Endothelial cell of hepatic sinusoid (primary cell): Measurements from ENCODE around the gene IFIT2.
"Not testable (repeated sequence)": the region's sequence is repeated elsewhere in the genome, so short reads cannot be mapped to it uniquely, and the experiment has no call there.

ENCODE experiments used
- in situ Hi-C: cut with HindIII; loops from 2 replicates; pipeline ENCODE4 v1.10.0; 2017; ENCODE audit warnings: low sequenced_read_pairs

The IFIT2 gene

DNA sequence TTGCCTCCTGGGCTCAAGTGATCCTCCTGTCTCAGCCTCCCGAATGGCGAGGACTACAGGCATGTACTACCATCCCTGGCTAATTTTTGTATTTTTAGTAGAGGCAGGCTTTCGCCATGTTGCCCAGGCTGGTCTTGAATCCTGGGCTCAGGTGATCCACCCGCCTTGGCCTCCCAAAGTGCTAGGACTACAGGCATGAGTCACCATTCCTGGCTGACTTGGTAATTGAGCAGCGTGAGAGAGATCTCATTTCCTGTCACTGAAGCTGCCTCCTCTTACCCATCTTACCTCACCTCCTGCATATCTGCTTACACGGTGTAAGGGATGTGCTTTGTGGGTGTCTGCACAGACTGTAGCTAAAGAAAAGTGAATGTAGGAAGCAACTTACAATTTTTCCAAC, 35.6 kb downstream of the IFIT2 start:
- in situ Hi-C loops: no loop called here

DNA sequence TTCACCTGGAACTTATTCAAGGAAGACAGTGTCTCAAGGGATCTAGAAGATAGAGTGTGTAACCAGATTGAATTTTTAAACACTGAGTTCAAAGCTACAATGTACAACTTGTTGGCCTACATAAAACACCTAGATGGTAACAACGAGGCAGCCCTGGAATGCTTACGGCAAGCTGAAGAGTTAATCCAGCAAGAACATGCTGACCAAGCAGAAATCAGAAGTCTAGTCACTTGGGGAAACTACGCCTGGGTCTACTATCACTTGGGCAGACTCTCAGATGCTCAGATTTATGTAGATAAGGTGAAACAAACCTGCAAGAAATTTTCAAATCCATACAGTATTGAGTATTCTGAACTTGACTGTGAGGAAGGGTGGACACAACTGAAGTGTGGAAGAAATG, 36.9 kb downstream of the IFIT2 start:
- in situ Hi-C loops: no loop called here

DNA sequence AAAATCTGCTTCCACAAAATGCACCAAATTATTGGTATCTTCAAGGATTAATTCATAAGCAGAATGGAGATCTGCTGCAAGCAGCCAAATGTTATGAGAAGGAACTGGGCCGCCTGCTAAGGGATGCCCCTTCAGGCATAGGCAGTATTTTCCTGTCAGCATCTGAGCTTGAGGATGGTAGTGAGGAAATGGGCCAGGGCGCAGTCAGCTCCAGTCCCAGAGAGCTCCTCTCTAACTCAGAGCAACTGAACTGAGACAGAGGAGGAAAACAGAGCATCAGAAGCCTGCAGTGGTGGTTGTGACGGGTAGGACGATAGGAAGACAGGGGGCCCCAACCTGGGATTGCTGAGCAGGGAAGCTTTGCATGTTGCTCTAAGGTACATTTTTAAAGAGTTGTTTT, 38.0 kb downstream of the IFIT2 start:
- in situ Hi-C loops: no loop called here

DNA sequence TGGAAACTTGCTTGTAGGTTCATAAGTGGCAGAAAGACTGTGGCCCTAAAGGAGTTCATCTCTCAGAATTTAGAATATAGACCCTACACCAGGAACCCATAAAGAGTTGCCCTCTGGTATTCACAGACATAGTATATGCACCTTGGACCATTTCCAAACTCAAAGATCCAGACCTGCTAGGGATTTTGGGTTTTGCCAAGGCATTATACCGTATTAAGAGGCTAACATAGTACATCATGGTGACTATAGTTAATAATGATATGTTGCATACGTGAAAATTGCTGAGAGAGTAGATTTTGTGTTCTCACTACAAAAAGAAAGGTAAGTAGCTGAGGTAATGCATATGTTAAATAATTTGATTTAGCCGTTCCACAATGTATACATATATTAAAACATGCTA, 39.8 kb downstream of the IFIT2 start:
- in situ Hi-C loops: no loop called here

DNA sequence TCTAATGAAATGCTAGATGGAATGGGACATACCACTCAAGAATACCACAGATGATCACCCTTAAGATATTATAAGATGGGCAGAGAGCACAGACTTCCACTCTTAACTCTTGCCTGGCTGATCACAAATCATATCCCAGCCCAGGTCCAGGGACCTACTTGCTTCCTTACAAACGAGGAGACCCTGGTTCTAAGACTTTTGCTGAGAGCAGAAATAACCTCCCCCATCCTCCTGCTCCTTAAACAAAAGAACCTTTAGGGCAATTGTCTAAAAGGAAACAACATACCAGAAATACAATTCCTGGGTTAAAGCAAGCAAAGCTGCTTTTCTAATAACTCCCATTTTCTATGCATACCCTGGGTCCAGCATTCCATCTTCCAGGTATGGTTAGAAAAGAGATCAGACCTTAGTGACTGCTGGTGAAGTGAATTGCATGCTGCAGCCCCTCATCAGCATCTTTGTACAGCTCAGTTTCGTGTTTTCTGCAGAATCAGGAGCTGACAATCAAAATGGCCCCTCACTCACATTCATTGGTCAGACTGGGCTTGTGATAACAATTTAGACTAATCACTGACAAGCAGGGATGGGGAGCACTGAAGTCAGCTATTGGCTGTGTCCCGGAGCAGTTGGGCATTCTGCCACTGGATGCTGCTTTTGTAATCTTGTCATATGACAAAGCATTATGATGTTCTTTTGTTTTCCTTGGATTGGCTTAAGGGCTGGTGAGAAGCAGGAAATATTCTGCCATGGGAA, 40.5 kb downstream of the IFIT2 start:
- in situ Hi-C loops: no loop called here

DNA sequence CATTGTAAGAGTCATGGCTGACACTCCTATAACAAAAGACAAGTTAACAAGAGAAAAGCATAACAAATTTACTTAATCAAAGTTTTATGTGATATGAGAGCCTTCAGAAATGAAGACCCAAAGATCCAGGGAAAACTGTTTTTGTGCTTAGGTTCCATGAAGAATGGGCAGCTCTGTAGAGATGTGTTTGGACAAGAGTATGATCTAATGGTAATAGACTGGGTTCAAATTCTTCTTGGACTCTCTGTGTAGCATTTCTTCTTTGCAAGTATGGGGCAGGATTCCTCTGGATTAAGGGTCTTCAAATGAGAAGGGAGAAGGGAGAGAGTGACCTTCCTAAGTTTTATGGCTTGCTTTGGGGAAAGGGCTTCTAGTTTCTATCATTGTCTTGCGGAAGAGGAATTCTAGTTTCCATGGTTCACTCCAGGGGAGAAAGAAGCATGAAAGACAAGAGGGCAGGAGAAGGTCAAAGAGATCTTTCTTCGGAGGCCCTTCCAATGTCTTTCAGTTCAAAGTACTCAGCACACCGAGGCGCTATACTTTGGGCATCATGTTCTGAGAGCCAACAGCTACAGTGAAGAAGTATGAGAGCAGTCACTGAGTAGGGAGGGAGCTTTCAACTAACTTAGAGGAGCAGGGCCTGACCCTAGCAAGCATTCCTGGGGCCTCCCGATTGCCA, 41.4 kb downstream of the IFIT2 start:
- in situ Hi-C loops: no loop called here

DNA sequence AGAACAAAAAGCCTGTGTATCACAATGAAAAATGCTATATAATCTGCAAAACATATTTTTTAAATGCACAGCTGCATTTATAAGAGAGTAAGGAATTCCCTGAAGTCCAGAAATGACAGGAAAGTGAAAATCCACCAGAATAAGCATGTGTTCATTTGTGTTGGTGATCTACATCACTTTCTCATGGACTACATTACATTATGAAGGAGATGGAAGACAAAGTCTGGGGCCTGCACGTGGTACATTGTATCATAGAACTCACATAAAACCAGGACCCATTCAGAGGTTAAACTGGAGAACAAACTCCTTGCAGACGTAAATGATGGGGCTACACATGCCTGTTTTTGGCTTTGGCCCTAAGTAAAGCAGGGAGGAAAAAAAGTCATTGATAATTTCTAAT, 42.3 kb downstream of the IFIT2 start:
- in situ Hi-C loops: no loop called here

DNA sequence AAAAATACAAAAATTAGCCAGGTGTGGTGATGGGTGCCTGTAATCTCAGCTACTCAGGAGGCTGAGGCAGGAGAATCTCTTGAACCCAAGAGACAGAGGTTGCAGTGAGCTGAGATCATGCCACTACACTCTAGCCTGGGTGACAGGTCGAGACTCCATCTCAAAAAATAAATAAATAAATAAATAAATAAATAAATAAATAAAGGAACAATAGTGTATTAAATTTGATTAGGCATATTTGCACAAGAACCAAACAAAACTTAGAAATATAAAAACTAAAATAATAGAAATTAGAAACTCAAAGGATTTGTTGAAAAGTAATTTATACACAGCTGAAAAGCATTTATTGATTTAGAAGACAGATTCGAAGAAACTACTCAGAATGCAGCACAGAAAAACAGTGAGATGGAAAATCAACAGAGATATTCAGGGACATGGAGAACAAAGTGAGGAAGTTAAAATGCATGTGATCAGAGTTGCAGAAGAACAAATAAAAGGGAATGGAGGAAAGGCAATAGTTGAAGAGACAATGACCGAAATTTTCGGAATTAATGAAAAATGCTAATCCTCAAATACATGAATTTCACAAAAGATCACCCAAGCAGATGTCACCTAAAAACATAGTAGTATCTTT, 43.6 kb downstream of the IFIT2 start:
- in situ Hi-C loops: no loop called here

DNA sequence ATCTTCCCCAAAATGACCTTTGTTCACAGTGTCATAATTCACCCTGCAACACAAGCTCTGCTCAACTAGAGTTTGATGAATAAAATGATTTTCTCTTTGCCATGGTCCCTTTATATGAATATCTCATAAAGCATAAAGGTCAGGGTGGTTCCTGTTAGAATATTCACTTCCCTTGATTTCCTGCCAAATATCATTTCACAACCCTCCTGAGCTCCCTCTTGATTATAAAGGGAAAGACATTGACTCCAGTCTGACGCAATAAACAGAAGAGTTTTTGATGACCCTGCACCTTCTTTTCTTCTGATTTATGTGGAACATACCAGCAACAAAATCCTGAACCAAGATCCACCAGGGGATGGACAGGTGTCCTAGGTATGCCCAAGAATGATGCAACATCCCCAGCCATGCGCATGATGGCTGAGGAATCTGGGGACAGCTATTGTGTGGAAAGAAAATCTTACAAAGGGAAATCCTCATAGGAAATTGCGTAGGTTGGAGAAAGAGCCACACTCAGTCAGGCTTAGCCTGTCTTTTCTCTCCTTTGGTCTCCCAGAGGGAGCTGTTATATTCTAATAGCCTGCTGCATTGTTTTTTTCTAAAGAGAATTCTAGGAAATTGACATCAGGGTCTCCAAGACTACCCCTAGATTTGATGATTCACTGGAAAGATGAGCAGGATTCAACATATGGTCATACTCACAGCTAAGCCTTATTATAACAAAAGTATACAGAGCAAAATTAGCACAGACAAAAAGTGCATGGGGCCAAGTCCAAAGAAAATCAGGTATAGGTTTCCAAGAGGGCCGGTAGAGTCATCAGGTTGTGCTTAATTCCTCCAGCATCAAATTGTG, 44.8 kb downstream of the IFIT2 start:
- in situ Hi-C loops: no loop called here

DNA sequence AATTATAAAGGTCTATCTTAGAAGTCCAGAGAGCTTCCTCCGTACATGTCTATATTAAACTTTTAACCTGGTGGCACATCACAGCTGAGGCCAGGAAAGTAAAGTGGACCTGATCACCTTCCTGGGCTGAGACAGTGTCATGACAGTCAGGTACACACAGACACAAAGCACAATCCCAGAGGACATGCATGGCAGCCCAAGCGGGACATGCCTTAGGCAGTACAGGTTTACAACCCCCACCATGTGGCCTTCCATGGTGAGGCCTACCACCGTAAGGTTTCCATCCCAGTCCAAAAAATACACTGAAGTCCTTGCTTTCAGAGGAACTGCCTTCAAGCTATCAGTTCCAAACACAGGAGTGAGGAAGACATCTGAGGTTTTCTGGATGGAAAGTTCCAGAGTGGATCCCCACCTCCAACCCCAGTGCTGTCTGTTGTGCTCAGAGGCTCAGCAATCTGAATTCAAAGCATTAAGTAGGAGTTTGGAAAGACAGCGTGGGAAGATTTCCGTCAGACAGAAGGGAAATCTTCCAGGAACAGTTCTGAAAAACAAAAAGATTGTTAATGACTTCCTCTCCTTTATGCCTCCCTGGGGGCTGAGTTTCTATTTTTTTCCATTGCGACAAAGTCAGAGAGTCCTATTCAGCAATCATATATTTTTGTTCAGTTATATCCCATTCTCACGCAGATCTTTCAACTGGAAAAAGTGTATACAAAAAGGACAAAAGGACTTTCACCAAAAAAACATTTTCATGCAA, 46.0 kb downstream of the IFIT2 start:
- in situ Hi-C loops: no loop called here

DNA sequence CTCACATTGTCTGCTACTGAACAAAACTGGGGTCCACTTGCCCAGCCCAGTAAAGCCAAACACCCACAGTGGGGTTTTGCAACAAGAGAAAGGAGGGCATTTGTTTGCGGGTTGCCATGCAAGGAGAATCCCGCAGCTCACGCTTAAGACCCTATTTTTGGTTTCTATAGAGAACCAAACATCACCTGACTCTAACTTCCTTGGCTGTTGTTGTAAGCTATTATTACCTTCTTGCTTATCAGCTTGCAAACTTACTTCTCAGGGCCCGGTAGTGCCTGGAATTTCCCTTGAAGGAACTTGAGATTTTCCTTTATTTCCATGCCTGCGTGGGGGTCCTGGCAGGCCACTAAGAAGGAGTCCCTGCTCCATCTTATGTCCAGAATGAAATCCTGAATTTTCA, 46.6 kb downstream of the IFIT2 start:
- in situ Hi-C loops: no loop called here

DNA sequence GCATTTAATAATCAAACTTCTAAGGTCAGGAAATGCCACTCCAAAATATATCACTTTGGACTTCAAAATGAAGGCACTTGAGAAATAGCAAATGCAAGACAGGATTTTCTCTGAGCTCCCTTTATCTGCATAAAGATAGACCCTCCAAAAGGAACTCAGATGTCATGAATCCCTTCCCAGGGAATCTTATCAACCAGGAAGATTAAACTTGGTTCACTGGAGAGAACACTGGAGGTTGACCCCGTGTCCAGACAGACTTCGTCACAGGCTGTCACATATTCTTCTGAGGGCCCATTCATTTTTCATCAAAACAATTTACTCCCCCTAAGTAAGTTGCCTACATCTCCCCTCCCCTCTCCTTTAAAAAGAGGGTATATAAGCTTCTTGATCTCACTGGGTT, 47.1 kb downstream of the IFIT2 start:
- in situ Hi-C loops: no loop called here

DNA sequence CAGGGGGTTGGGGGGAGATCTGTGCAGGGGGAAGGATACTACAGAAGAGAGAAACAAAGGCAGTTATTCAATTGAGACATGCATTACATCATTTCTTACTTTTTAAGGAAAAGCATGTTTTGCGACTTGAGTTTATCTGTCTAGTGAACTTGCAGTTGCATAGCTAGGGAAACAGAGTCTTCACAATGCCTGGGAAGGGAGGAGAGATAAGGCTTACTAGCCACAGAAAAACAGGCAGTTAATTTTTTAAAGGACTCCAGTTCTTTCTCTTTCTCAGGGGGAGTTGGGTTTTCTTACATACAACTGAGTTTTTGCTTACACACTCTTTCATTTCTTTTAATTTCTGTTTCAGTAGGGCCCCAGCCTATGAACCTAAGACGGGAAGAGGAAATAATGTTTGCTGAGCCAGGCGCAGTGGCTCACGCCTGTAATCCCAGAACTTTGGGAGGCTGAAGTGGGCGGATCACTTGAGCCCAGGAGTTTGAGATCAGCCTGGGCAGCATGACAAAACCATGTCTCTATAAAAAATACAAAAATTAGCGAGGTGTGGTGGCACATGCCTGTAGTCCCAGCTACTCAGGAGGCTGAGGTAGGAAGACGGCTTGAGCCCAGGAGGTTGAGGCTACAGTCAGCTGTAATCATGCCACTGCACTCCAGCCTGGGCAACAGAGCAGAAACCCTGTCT, 48.9 kb downstream of the IFIT2 start:
- in situ Hi-C loops: not testable (repeated sequence)

DNA sequence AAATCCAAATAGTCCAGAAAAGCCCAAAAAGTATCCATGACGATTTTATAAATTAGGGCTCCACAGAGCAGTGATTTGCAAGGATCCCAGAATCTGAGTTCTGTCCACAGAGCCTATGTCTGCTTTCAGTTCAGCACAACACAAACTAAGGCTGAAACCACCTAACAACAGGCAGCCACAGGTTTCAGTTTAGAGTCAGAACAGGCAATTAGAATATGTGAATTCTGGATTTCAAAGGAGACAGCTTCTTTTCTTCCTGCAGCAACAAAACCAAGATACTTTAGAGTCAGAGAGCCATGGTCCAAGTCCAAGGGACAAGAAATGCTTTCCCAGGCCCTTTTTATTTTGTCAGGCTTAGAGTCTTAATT, 49.5 kb downstream of the IFIT2 start:
- in situ Hi-C loops: no loop called here

DNA sequence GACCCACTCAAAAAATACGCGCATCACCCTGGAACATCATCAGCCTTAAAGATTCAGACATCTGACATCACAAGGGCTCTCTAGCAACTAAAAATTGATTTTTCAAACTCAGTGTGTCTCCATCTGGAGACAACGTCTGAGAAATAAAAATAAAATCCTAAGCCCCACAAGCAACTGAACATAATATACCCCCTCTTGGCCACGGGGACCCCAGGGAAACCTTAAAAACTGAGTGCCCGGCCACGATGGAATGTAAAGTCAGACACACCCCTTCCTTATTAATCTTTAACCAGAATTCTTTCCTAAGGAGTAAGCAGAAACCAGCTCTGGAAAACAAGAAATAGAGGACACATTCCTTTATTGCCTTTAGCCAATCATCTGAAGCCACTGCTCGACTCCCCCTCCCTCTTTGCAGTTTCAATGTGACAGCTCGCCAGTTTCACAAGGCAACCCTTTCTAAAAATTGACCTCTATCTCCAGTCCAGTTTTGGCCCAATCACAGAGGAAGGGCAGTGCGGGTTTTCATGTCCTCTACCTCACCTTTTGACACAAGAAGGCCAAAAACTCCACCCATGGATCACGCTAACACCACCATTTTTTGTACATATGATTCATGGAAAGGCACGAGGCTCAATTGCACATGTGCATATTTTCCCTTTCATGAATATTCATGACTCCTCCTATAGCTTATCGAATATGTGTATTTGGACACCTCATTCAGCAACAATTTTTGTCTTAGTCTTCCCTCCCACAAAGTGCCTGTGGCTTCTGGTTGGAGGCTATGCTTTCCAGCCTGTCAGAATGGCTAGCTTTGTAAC, 50.1 kb downstream of the IFIT2 start:
- in situ Hi-C loops: no loop called here

DNA sequence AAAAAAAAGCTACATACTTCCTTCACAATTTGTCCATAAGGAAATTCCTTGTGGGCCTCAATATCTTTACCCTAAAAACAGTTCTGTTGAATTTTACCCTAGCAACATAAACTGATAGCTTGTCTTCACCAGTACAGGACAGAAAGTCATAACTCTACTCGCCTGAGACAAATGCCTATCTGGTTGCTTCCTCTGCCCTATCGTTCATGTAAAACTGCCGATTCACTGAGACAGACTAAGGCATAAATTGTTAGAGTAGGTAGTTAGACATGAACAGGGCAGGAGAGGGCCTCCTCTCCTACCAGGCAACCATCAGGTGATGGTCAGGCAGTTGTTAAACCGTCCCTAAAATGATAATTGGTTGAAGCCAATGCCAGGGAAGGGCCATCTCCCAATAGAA, 51.0 kb downstream of the IFIT2 start:
- in situ Hi-C loops: no loop called here

DNA sequence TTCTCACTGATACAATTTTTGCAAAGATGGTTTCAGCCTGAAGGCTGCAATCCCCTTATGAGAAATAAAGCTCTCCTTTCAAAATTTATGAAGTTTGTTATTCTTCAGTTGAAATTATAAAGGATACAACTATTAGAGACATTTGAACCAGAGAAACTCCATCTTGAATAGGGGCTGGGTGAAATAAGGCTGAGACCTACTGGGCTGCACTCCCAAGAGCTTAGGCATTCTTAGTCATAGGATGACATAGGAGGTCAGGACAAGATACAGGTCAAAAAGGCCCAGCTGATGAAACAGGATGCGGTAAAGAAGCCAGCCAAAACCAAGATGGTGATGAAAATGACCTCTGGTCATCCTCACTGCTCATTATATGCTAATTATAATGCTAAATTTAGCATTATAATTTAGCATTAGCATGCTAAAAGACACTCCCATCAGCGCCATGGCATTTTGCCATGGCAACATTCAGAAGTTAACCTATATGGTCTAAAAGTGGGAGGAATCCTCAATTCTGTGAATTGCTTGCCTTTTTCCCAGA, 53.6 kb downstream of the IFIT2 start:
- in situ Hi-C loops: no loop called here

DNA sequence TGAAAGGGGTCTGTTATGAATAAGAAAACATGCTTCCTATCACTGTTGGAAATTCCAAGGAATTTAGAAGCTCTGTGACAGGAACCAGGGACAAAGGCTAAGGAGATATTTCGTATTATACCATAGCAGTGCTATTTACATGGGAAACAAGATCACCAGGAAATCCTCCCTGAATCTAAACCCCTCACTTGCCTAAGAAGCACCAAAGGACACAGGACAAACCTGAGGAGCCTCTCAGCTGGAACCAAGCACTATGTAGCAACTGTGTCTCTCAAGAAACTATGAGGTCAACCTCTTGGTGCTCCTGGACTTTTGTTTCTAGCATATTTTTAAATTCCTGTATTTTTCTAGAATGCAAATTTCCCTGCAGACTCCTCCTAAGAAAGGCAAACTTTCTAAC, 55.2 kb downstream of the IFIT2 start:
- in situ Hi-C loops: no loop called here

DNA sequence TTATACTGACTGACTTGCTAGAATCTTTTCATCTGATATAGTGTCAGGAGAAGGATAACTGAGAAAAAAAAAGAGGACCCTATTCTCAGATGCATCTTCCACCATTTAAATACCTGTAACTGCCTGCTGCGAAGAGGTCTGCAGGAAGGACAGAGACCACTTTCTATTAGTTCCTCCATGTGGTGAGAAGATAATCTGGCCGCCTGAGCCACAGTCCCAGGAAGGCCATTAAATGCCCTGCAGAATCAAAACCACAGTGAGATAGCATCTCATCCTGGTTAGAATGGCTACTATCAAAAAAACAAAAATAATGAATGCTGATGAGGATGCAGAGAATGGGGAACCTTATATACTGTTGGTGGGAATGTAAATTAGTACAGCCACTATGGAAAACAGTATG, 56.1 kb downstream of the IFIT2 start:
- in situ Hi-C loops: no loop called here
